IMR-90 (cell line): ENCODE data around the gene MTA1. TPM values are rescaled to one million over a fixed set of nuclear protein-coding genes. Genes with fewer than 3 reads are reported as not detected.

ENCODE experiments used
- ATAC-seq: fragments of 200-7000 bp; cut with Tn5 transposase; 2 replicates; pipeline ENCODE4 v1.9.1; 2020; ENCODE audit warnings: low read depth, mild to moderate bottlenecking, moderate library complexity
- BruUV-seq: library from RNA; stranded (reverse); fragments of 400-500 nt; replicated peaks from 2 replicates; lab custom pipeline; 2021; lab: Mats Ljungman, UMichigan
- CTCF ChIA-PET: fragments of 300-600 bp; formaldehyde crosslinking; extraction: SDS; loops from one replicate; lab custom pipeline; 2021; ENCODE audit warnings: antibody characterized with exemption; lab: Yijun Ruan, JAX
- POLR2A ChIA-PET: fragments of 300-600 bp; sonication (Branson Sonifier 250); formaldehyde crosslinking; loops from one replicate; lab custom pipeline; 2022; ENCODE audit warnings: antibody characterized with exemption; ENCODE audit not compliant: unreplicated experiment; lab: Charles Lee
- DNase-seq: peaks from one replicate; pipeline ENCODE4 v3.0.0; 2013
- H2AFZ ChIP-seq: replicated peaks from 2 replicates; pipeline ENCODE3; 2013; ENCODE audit warnings: low read length, mild to moderate bottlenecking; ENCODE audit not compliant: poor library complexity
- H2AK5ac ChIP-seq: 2 replicates; pipeline ENCODE4 v1.6.1; 2013; ENCODE audit warnings: low read depth, low read length, inconsistent platforms
- H2AK9ac ChIP-seq: replicated peaks from 2 replicates; pipeline ENCODE3; 2013; ENCODE audit warnings: mild to moderate bottlenecking, low read depth, low read length, moderate library complexity; ENCODE audit not compliant: poor library complexity
- H2BK120ac ChIP-seq: 2 replicates; pipeline ENCODE4 v1.6.1; 2013; ENCODE audit warnings: low read depth, low read length, inconsistent platforms
- H2BK15ac ChIP-seq: 3 replicates; pipeline ENCODE4 v1.6.1; 2013; ENCODE audit warnings: low read depth, low read length, inconsistent platforms
- H2BK20ac ChIP-seq: 2 replicates; pipeline ENCODE4 v1.6.1; 2013; ENCODE audit warnings: low read depth, mild to moderate bottlenecking, inconsistent platforms, low read length, moderate library complexity
- H2BK5ac ChIP-seq: 2 replicates; pipeline ENCODE4 v1.6.1; 2013; ENCODE audit warnings: mild to moderate bottlenecking, low read depth, low read length, inconsistent platforms; ENCODE audit not compliant: poor library complexity, severe bottlenecking
- H3K14ac ChIP-seq: replicated peaks from 2 replicates; pipeline ENCODE4 v1.6.1; 2013; ENCODE audit warnings: low read depth, low read length, inconsistent platforms
- H3K18ac ChIP-seq: 2 replicates; pipeline ENCODE4 v1.6.1; 2013; ENCODE audit warnings: low read depth, low read length, control low read depth
- H3K23ac ChIP-seq: 2 replicates; pipeline ENCODE4 v1.6.1; 2013; ENCODE audit warnings: low read depth, low read length, inconsistent platforms
- H3K27ac ChIP-seq: 2 replicates; pipeline ENCODE4 v1.5.1; 2013; ENCODE audit warnings: mild to moderate bottlenecking, control low read depth, low read length; ENCODE audit not compliant: insufficient read depth
- H3K27me3 ChIP-seq: 2 replicates; pipeline ENCODE4 v1.6.1; 2013; ENCODE audit warnings: low read length; ENCODE audit not compliant: control insufficient read depth, insufficient read depth
- H3K36me3 ChIP-seq: 2 replicates; pipeline ENCODE4 v1.6.1; 2013; ENCODE audit warnings: low read length, mixed read lengths; ENCODE audit not compliant: control insufficient read depth, insufficient read depth
- H3K4ac ChIP-seq: 2 replicates; pipeline ENCODE4 v1.6.1; 2013; ENCODE audit warnings: low read depth, low read length, inconsistent platforms
- H3K4me1 ChIP-seq: 2 replicates; pipeline ENCODE4 v1.6.1; 2013; ENCODE audit warnings: low read length, mixed read lengths; ENCODE audit not compliant: control insufficient read depth, insufficient read depth
- H3K4me2 ChIP-seq: 2 replicates; pipeline ENCODE4 v1.6.1; 2013; ENCODE audit warnings: low read depth, mild to moderate bottlenecking, control low read depth, low read length, moderate library complexity
- H3K4me3 ChIP-seq: 2 replicates; pipeline ENCODE4 v1.5.1; 2013; ENCODE audit warnings: low read depth, mild to moderate bottlenecking, control low read depth, low read length, moderate library complexity; ENCODE audit not compliant: insufficient read depth
- H3K56ac ChIP-seq: 2 replicates; pipeline ENCODE4 v1.6.1; 2013; ENCODE audit warnings: low read length, inconsistent platforms; ENCODE audit not compliant: insufficient read depth; ENCODE audit errors: extremely low read depth
- H3K79me1 ChIP-seq, 2 experiments: 2 replicates each; pipeline ENCODE4 v1.6.1; 2013; ENCODE audit warnings: low read length in 2 of 2, inconsistent platforms in 1 of 2, low read depth in 1 of 2
- H3K9ac ChIP-seq: 2 replicates; pipeline ENCODE4 v1.6.1; 2013; ENCODE audit warnings: low read depth, low read length, control low read depth
- H3K9me1 ChIP-seq: 2 replicates; pipeline ENCODE4 v1.6.1; 2013; ENCODE audit warnings: low read length, inconsistent platforms; ENCODE audit not compliant: insufficient read depth
- H3K9me3 ChIP-seq: 2 replicates; pipeline ENCODE4 v1.6.1; 2013; ENCODE audit warnings: low read length; ENCODE audit not compliant: control insufficient read depth, insufficient read depth
- H4K20me1 ChIP-seq: 2 replicates; pipeline ENCODE4 v1.6.1; 2013; ENCODE audit warnings: low read length, inconsistent platforms; ENCODE audit not compliant: insufficient read depth
- H4K5ac ChIP-seq: 2 replicates; pipeline ENCODE4 v1.6.1; 2013; ENCODE audit warnings: mild to moderate bottlenecking, low read depth, low read length, control low read depth
- H4K8ac ChIP-seq, 2 experiments: 2 replicates each; pipeline ENCODE4 v1.6.1; 2013; ENCODE audit warnings: low read depth in 2 of 2, low read length in 2 of 2, control low read depth in 1 of 2, inconsistent platforms in 1 of 2
- H4K91ac ChIP-seq: 2 replicates; pipeline ENCODE4 v1.6.1; 2013; ENCODE audit warnings: low read depth, low read length, inconsistent platforms; ENCODE audit not compliant: insufficient read depth
- CEBPB ChIP-seq: IDR thresholded peaks from 2 replicates; pipeline ENCODE4 v1.6.1; 2012; ENCODE audit warnings: low read depth, low read length, improper control_type of control experiment
- CHD1 ChIP-seq: IDR thresholded peaks from 2 replicates; pipeline ENCODE4 v1.6.1; 2012; ENCODE audit warnings: low read depth, low read length, improper control_type of control experiment
- FOS ChIP-seq: fragments of 150-350 bp; IDR thresholded peaks from 2 replicates; pipeline ENCODE4 v1.6.1; 2016; ENCODE audit warnings: low read depth, low read length
- NFE2L2 ChIP-seq: fragments of 150-350 bp; IDR thresholded peaks from 2 replicates; pipeline ENCODE4 v1.6.1; 2016; ENCODE audit warnings: low read depth, mild to moderate bottlenecking, low read length
- POLR2A ChIP-seq: IDR thresholded peaks from 2 replicates; pipeline ENCODE4 v1.6.1; 2012; ENCODE audit warnings: mild to moderate bottlenecking, low read depth, low read length
- RAD21 ChIP-seq: IDR thresholded peaks from 2 replicates; pipeline ENCODE4 v1.6.1; 2012; ENCODE audit warnings: low read length, improper control_type of control experiment
- RCOR1 ChIP-seq: IDR thresholded peaks from 2 replicates; pipeline ENCODE4 v1.6.1; 2012; ENCODE audit warnings: mild to moderate bottlenecking, low read length, improper control_type of control experiment; ENCODE audit not compliant: insufficient replicate concordance
- RFX5 ChIP-seq: IDR thresholded peaks from 2 replicates; pipeline ENCODE4 v1.8.0; 2012; ENCODE audit warnings: low read depth, mild to moderate bottlenecking, low read length, moderate library complexity
- SMC3 ChIP-seq: fragments of 150-350 bp; IDR thresholded peaks from 2 replicates; pipeline ENCODE4 v1.6.1; 2016; ENCODE audit warnings: low read depth, mild to moderate bottlenecking, antibody characterized with exemption, low read length, moderate library complexity
- whole genome bisulfite sequencing, 2 experiments: methylation state at CpG; one replicate each; pipeline versions ENCODE4 v1.1.5 to v1.1.7; 2013; ENCODE audit warnings: missing lambda C conversion rate in 2 of 2; ENCODE audit not compliant: insufficient read length in 1 of 2; ENCODE audit errors: extremely low coverage in 2 of 2; 5-methylcytosine and 5-hydroxymethylcytosine counted together
- dilution Hi-C: fragments of 300-500 bp; cut with HindIII; formaldehyde crosslinking; loops from one replicate; pipeline ENCODE4 v1.14.3; 2018; ENCODE audit warnings: low sequenced_read_pairs; ENCODE audit not compliant: unreplicated experiment
- in situ Hi-C: fragments of 300-500 bp; cut with MboI; formaldehyde crosslinking; loops from 3 replicates; pipeline ENCODE4 v1.14.3; 2019; ENCODE audit warnings: low sequenced_read_pairs, inconsistent platforms, mixed read lengths
- intact Hi-C: fragments of 100-400 bp; cut with micrococcal nuclease; formaldehyde crosslinking; loops from 2 replicates; pipeline ENCODE4 v1.10.0; 2022
- polyA plus RNA-seq, 3 experiments: library from polyadenylated mRNA; depleted of rRNA; stranded (reverse); fragments of >200 nt; gene quantifications; 2 replicates each; pipeline ENCODE4 v1.2.3, GENCODE V29; 2012; ENCODE audit warnings: low replicate concordance in 1 of 3
- total RNA-seq: library from RNA; depleted of rRNA; stranded (reverse); fragments of >200 nt; gene quantifications from 2 replicates; pipeline ENCODE4 v1.2.3, GENCODE V29; 2012
- TF ChIP-seq, protein P1 (sequence below): fragments of 150-350 bp; IDR thresholded peaks from 2 replicates; pipeline ENCODE4 v1.6.1; 2016; ENCODE audit warnings: low read depth, mild to moderate bottlenecking, low read length, moderate library complexity, borderline replicate concordance
- TF ChIP-seq, protein P2 (sequence below): fragments of 150-350 bp; IDR thresholded peaks from 2 replicates; pipeline ENCODE4 v1.6.1; 2017; ENCODE audit warnings: mild to moderate bottlenecking, antibody characterized with exemption, low read length, low read depth

The MTA1 gene
- total and polyA plus RNA-seq, 2 of the 4 experiments (the other 2 are of a cell fraction), result 21.5 to 61.6 TPM

DNA sequence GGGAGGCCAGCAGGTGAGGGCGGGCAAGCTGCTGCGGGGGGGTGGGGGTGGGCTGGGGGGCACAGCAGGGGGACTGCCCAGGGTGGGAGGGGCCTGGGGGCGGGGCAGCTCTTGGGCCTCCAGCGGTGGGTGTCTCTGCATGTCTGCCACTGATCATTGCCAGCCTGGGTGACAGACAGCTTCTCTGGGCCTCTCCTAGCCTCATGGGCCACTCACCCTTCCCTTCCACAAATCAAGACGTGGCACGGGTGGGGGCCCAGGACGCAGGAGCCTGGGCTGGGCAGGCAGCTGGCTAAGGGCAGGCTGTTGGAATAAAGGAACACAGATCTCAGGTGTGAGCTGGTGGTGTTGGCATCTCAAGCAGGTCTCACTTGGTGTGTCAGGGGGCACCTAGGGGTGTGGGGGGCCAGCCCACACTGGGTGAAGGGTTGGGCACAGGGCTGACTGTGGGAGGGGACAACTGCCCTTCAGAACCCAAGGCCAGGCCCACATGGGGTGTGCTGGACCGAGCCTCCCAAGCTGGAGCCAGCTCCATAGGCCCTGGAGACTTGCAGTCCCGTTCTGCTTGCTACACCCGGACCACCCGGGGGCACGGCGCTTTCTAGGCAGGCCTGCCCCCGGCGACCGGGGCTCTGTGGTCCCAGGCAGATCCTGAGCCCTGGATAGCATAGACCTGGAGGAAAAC lies 74.4 kb downstream of the MTA1 start (continued):
- TF ChIP-seq CEBPB, result no peak

DNA sequence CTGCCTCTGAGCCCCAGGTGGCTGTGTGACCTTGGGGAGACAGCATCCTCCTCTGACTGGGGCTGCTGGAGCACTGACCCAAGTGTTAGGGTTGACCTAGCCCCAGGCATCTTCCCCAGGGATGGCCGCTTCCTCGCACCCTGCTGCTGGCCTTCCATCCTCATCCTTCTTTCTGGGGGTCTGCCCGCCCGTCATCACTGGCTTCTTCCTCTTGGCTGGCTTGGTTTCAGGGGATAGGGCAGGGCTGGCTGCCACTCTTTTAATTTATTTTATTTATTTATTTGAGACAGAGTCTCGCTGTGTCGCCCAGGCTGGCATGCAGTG lies 74.9 kb downstream of the MTA1 start:
- no peak for DNase-seq
- no peak overlapping the region for H2AK9ac ChIP-seq
- peaks cover 0 to 5% of the 10 kb centered on the region in 2 experiments; a peak in 1 of 4 replicates for H3K79me1 ChIP-seq
- no peak overlapping the region for H4K5ac ChIP-seq
- no peak overlapping the region for H3K56ac ChIP-seq
- 0 out of 2 replicates have a peak, but pooled peaks cover 6% of the 10 kb centered on the region for H4K20me1 ChIP-seq
- BruUV-seq, result no TSS peak
- H3K9ac ChIP-seq, result no peak overlapping the region
- H3K14ac ChIP-seq, result no peak overlapping the region
- no peak overlapping the region for H2AFZ ChIP-seq
- no peak for ATAC-seq
- H3K36me3 ChIP-seq, result no peaks in the 10 kb centered on the region
- H3K4me3 ChIP-seq, result no peak overlapping the region
- H3K9me3 ChIP-seq, result no peaks in the 10 kb centered on the region
- H4K8ac ChIP-seq, result no peak overlapping the region
- H3K27me3 ChIP-seq, result no peaks in the 10 kb centered on the region
- intact Hi-C loops (loop anchor here (5.0 kb wide), 1 partner anchor 33 kb away; the partner anchor contains the start of gene TMEM121), dilution Hi-C loops (no loop called here), in situ Hi-C loops (no loop called here)
- no peak overlapping the region for H3K4ac ChIP-seq
- no CpG with 5 or more reads among the region's 6 CpGs for WGBS, 2 experiments
- no peak overlapping the region for H3K27ac ChIP-seq
- no peak overlapping the region for H4K91ac ChIP-seq
- H3K23ac ChIP-seq, result no peak overlapping the region
- no peak overlapping the region for H2BK20ac ChIP-seq
- TF ChIP-seq RCOR1 (no peak), FOS (no peak), RFX5 (no peak), CHD1 (no peak), NFE2L2 (no peak), POLR2A (no peak), RAD21 (no peak), SMC3 (no peak)
- TF ChIP-seq, protein P1, sequence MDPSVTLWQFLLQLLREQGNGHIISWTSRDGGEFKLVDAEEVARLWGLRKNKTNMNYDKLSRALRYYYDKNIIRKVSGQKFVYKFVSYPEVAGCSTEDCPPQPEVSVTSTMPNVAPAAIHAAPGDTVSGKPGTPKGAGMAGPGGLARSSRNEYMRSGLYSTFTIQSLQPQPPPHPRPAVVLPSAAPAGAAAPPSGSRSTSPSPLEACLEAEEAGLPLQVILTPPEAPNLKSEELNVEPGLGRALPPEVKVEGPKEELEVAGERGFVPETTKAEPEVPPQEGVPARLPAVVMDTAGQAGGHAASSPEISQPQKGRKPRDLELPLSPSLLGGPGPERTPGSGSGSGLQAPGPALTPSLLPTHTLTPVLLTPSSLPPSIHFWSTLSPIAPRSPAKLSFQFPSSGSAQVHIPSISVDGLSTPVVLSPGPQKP, result no peak
- TF ChIP-seq, protein P2, sequence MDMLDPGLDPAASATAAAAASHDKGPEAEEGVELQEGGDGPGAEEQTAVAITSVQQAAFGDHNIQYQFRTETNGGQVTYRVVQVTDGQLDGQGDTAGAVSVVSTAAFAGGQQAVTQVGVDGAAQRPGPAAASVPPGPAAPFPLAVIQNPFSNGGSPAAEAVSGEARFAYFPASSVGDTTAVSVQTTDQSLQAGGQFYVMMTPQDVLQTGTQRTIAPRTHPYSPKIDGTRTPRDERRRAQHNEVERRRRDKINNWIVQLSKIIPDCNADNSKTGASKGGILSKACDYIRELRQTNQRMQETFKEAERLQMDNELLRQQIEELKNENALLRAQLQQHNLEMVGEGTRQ, result no peak
- ChIA-PET POLR2A (no interaction called here), CTCF (no interaction called here)
- no peak overlapping the region for H3K4me2 ChIP-seq
- H3K4me1 ChIP-seq, result 0 out of 2 replicates have a peak, but pooled peaks cover 2% of the 10 kb centered on the region
- no peak overlapping the region for H3K18ac ChIP-seq
- peaks cover 6% of the 10 kb centered on the region; the same call in 1 of the 2 replicates for H3K9me1 ChIP-seq
- H2BK120ac ChIP-seq, result no peak overlapping the region
- H2AK5ac ChIP-seq, result no peak overlapping the region
- no peak overlapping the region for H2BK5ac ChIP-seq
- H2BK15ac ChIP-seq, result no peak overlapping the region
